ENCODE data around the gene WDR87.
A peak's percentile ranks its signal among the peaks of the same experiment; 100 is the strongest.
"Not testable (repeated sequence)": the region's sequence is repeated elsewhere in the genome, so short reads cannot be mapped to it uniquely, and the experiment has no call there.

The WDR87 gene

GRCh38 chr19:37929355-37929923, 23.0 kb upstream of the WDR87 start:
- DNase-seq: no peak

- no peak for DNase-seq
Measured at GRCh38 chr19:37928527-37929286, 22.3 kb upstream of the WDR87 start.

GRCh38 chr19:37926711-37927110, 20.3 kb upstream of the WDR87 start:
- DNase-seq: no peak

- DNase-seq: no peak
Measured at GRCh38 chr19:37926255-37926654, 19.9 kb upstream of the WDR87 start.

DNA sequence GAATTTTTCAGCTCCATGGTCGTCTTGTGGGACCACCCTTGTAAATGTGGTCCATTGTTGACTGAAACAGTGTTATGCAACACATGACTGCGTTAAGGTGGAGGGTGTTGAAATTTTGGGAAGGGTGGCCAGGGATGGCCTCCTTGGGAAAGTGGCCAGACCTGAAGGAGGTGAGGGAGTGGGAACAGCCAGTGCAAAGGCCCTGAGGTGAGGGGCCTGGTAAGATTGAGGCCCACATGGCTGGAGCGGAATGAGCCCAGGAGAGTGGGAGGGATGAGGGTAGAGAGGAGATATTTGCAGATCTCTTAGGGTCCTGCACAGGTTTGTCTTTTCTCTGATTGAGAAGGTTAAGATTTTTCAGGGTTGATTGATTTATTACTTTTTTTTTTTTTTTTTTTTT, 18.8 kb upstream of the WDR87 start:
- no peak for DNase-seq

GRCh38 chr19:37924573-37924972, 18.2 kb upstream of the WDR87 start:
- not testable (repeated sequence) for DNase-seq

GRCh38 chr19:37920591-37921450, 14.4 kb upstream of the WDR87 start:
- no peak for DNase-seq

DNA sequence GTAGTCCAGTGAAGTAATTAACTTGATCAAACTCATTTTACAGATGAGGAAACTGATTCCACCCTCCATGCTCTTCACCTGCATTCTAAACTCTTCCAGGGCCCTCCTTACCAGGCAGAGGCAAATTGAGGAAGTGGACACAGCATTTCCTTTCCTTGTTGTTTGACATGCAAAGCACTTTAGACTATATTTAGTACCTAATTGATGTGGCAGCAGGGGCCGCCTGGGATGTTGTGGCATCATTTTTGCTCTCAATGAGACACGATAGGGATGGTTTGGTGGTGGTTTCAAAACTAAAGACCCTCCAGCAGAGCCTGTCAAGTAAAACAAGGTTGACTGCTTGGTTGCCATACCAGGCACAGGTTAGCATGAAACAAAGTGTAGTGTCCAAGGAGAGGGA, 8.5 kb upstream of the WDR87 start:
- peak; percentile 68 for DNase-seq

- no peak for DNase-seq
Measured at GRCh38 chr19:37909661-37910199, 3.3 kb upstream of the WDR87 start.

DNA sequence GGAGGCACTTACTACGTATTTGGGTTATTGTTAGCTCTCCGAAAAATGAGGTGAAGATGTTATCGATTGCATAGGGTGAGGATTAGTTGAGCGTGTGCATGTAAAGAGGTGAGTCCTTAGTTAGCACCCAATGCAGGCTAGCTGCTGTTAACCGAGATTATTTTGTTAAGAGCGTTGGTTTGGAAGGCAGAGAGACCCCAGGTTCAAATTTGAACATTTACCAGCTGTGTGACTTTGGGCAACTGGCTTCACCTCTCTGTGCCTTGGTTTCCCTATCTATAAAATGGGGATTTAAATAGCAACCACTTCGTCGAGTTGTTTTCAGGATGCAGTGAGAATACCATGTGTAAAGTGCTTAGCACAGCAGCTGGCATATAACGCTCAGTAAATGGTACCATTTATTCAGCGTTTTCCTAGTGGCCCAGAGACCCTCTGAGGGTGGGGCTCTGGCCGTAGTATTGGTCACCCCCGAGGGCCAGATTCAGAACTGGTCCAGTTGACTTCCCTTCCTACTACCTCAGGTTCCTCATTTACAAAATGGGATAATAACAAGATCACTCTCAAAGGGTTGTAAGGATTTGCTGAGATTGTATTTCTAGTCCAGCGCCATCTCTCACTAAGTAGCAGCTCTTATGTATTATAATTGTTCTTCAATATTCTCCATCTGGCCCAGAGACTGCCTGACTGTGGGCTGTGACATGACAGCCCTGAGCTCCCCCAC, 1.5 kb upstream of the WDR87 start:
- DNase-seq: no peak

DNA sequence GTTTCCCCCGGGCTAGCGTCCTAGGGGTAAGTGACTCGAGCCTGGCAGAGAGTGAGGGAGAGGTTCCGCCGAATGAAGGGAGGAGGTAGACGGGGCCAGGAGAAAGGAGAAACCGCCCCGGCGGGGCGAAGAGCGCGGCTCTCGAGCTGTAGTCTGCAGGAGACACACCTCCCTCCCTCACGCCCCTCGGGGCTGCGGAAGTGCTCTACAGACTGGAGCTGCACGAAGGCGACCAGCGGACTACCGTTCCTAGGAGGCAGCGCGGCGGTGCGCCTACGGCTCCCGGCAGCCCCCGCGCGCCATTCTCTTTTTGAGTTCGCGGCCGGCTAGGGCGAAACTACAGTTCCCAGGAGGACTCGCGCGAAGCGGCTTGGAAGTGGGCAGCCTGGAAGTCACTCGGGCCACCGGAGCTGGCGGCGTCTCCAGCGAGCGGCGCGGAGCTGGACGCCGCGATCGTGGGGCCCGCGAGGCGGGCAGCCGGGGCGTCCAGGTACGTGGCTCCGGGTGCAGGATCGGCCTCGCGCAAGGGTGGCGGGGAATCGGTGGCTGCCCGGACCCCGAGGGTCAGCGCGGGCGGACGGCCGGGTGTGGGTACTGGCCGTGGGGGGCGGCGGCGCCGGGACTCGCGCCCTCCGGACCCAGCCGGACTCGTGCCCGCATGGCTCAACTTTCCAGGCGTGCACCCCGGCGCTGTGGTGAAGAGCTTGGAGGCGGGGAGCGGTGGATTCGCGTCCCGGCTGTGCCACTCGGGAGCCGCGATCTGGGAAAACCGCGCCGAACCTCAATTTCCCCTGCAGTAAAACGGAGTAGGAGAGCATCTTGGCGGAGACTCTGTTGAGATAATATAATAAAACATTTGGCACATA, 708 bp upstream of the WDR87 start, which contains the start of gene SIPA1L3:
TSS of gene SIPA1L3 (plus strand) at position 340 of the 866 bp plus-strand sequence. CDS start 174,358 bp downstream, outside the sequence.
- DNase-seq: peak; percentile 96

GRCh38 chr19:37903096-37903495, 3.3 kb downstream of the WDR87 start:
- DNase-seq: no peak

- DNase-seq: peak; percentile 87
Measured at GRCh38 chr19:37902668-37903067, 3.7 kb downstream of the WDR87 start.

DNA sequence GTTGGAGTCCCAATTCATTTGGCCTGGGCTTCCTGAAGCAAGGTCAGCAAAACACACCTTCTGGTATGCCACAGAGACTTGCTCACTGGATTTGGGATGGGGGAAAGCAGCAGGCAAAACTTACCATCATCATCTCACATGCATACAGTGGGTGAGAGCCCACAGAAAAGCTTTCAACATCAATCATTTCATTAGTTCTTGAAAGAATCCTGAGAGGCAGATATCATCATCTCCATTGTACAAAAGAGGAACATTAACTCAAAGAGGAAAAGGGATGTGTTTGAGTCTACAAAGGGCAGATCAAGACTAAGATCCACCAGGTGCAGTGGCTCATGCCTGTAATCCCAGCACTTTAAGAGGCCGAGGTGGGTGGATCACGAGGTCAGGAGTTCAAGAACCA, 6.4 kb downstream of the WDR87 start:
- no peak for DNase-seq

DNA sequence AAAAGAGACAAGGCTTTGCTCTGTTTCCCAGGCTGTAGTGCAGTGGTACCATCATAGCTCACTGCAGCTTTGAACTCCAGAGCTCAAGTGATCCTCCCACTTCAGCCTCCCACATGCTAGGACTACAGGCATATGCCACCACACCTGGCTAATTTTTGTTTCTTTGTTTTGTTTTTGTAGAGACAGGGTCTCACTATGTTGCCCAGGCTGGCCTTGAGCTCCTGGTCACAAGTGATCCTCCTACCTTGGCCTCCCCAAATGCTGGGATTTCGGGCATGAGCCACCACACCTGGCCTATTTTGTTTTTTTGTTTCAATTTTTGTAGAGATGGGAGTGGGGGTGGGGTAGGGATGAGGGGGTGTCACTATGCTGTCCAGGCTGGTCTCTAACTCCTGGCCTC, 6.9 kb downstream of the WDR87 start:
- no peak for DNase-seq

DNA sequence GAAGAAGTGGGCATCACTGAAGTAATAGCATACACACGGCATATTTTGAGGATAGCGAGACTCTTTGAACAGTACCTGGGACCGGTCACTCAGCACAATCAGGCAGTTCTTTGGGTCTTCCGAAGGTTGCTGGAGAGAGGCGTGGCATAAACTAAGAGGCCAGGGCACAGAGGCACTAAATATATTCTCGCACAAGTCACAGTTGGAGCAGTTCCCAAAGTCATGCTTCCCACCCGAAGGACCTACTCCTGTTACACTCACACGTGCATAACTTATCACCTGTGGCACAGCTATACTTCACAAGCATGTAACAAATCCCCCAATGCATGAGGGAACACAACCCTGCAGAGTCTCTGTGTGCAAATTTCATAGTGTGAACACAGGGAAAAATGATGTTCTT, 10.2 kb downstream of the WDR87 start:
- DNase-seq: no peak

DNA sequence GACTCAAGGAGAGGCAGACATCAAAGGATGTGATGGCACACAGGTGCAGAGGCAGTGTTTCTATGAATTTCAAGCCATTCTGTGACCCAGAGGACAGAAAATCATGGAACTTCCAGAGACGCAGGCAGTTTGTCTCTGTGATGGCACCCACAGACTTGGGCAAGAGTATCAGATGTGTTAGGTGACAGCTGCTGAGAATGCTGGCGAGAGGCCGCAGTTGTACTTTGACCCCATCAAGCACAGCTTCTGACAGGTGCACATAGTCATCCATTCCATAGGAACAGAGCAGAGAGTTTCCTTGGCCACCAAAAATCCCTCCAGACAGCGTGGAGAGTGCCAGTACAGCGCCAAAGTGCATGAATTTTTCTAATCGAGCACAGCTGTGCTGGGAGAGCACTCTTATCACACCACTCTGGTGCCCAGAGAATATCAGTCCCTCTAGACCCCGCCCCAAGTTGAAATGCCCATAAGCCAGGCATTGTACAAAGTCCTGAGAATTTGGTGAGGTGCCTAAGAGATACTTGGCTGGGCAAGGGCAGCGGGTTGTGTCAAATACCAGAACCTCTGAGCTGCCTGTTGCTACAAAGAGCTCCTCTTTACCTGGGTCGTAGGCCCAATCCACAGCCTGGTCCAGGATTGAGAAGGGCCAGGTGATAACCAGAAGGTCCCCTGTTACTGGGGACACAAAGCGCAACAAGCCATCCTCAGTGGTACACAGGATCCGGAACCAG, 12.4 kb downstream of the WDR87 start:
- DNase-seq: no peak

- DNase-seq: no peak
Measured at GRCh38 chr19:37886571-37886970, 19.8 kb downstream of the WDR87 start.

- no peak for DNase-seq
Measured at GRCh38 chr19:37885392-37885791, 21.0 kb downstream of the WDR87 start.

DNA sequence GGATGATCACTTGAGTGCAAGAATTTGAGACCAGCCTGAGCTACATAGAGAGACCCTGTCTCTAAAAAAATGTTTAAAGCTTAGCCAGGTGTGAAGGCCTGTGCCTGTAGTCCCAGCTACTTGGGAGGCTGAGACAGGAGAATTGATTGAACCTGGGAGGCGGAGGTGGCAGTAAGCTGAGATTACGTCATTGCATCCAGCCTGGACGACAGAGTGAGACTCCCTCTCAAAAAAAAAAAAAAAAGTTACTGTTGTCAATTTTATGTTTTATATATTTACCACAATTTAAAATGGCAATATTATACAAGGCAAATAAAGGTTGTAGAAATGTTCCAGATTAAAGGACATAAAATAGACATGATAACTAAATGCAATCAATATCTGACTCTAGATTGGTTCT, 29.2 kb downstream of the WDR87 start:
- DNase-seq: no peak

- DNase-seq: no peak
Measured at GRCh38 chr19:37876032-37876431, 30.4 kb downstream of the WDR87 start.

Measured in NCI-H2029 (cell line).